ENCODE measurements around the gene RPL32.

RPL32 gene

GRCh38 chr3:12832350-12833221, 8.8 kb downstream of the RPL32 start:
- DNase-seq (ENCODE audit: low spot score): no peak

DNA sequence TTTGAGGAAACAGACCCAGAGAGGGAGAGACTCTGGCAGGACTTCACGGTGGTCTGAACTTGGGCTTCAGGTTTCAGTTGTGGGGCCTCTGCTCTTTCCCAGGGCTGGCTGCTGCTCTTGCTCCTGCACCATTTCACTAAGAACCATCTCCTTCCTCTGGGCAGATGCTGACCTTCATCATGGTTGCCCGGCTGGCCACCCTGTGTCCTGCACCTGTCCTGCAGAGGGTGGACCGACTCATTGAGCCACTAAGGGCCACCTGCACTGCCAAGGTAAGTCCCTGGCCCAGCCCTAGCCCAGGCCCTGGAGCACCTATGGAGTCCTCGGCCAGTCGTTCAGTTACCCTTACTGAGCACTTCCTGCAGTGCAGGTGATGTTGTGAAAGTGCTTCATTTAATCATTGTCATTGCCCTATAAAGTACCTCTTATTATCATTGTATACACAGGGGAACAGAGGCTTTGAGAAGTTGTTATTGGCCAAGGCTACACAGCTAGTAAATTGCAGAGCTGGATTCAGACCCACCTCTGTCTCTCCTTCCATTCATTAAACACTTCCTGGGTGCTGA, 10.0 kb downstream of the RPL32 start:
- DNase-seq (ENCODE audit: low spot score): no peak

DNA sequence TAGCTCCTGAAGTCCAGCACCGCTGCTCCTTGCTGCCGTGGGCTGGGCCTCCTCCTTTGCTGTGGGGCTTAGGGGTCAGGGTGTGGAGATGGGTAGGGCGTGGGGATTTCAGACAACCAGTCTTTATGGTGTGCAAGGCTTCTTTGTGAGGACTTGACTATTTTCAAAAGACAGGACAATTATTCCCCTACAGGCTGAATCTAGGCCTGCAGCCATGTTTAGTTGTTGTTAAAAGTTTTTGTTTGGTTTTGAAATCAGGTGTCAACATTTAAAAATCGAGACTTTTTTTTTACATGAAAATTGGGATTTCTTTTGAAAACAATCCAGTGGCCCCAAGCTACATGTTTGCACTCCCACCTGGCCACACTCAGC, 10.6 kb downstream of the RPL32 start:
- no peak for DNase-seq (ENCODE audit: low spot score)

GRCh38 chr3:12829886-12830784, 11.2 kb downstream of the RPL32 start:
- no peak for DNase-seq (ENCODE audit: low spot score)

DNA sequence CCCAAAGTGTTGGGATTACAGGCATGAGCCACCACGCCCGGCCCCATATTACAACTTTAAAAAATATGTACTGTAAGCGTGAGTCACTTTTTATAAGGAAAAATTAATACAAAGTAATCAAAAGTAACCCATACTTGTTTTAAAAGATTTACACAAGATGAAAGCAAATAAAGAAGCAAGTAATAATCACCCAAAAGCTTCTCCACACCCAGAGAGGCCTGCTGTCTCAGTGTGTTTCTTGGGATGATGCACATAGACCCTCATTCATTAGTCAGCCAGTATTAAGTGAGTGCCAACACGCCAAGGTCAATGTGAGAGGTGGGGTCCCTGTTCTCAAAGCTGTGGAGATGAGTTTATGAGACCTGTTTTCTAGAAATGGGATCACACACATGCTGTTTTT, 12.0 kb downstream of the RPL32 start:
- DNase-seq (ENCODE audit: low spot score): no peak

DNA sequence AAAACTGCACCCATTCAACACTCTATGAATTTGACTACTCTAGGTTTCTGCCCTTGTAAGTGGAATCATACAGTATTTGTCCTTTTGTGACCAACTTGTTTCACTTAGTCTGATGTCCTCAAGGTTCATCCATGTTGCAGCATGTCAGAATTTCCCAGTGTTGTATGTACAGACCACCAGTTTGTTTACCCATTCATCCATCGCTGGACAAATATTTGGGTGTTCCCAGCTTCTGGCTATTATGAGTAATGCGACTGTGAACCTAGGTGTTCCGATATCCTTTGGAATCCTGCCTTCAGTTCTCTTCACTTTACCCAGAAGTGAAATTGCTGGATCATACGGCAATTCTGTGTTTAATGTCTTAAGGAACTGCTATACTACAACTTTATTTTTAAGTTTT, 12.6 kb downstream of the RPL32 start:
- DNase-seq (ENCODE audit: low spot score): no peak

- DNase-seq (ENCODE audit: low spot score): no peak
These were observed 16.2 kb downstream of the RPL32 start for GRCh38 chr3:12825156-12825555.

GRCh38 chr3:12824299-12824698, 17.1 kb downstream of the RPL32 start:
- DNase-seq (ENCODE audit: low spot score): no peak

DNA sequence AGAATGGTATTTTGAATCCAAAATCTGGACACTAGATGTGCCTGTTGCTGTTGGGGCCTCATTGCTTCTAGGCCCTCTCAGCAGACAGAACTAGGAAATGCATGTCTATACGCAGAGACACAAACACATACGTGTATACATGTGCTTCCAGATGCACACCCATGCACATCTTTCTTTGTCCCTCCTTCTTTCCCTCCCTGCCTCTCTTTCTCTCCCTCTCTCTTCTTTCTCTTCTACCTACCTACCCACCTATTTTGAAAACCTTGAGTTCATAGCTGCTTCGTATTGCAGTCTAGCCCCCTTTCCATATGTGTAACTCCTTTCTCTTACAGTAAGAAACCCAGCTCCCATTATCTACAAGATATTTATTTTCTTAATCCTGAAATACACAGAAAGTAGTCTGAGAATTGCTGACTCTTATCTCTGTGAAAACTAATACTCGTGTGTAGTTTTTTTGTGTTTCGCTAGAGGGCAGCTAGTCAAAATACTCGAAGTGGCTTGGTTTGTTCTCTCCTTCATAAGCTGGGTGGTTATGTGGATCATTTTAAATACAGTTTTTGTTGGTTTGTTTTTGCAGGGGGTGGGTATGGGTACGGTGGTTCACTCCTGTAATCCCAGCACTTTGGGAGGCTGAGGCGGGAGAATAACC, 18.5 kb downstream of the RPL32 start:
- peak; percentile 48 for DNase-seq (ENCODE audit: low spot score)

- DNase-seq (ENCODE audit: low spot score): no peak
These were observed 22.6 kb downstream of the RPL32 start for GRCh38 chr3:12818773-12819172.

GRCh38 chr3:12818273-12818672, 23.1 kb downstream of the RPL32 start:
- DNase-seq (ENCODE audit: low spot score): no peak

GRCh38 chr3:12817343-12817710, 24.0 kb downstream of the RPL32 start:
- no peak for DNase-seq (ENCODE audit: low spot score)

- DNase-seq (ENCODE audit: low spot score): no peak
These were observed 24.6 kb downstream of the RPL32 start for GRCh38 chr3:12816521-12817342.

DNA sequence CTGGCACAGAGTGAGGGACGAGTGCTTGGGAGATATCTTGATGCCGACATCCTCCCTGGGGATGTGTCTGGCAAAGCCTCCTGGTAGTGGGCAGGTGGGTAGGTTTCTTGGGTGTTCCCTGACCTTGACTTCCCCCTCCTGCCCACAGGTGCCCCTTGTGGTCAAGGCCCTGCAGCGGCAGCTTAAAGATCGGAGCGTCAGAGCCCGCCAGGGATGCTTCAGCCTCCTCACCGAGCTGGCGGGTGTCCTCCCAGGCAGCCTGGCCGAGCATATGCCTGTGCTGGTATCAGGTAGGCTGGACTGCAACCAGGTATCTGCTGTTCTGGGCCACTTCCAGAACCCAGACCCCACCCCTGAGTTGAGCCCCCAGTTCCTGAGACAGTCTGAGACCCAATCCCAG, 25.6 kb downstream of the RPL32 start:
- DNase-seq (ENCODE audit: low spot score): no peak

GRCh38 chr3:12815078-12815477, 26.3 kb downstream of the RPL32 start:
- no peak for DNase-seq (ENCODE audit: low spot score)

GRCh38 chr3:12813967-12814366, 27.4 kb downstream of the RPL32 start:
- DNase-seq (ENCODE audit: low spot score): no peak

- DNase-seq (ENCODE audit: low spot score): no peak
These were observed 28.6 kb downstream of the RPL32 start for GRCh38 chr3:12812812-12813211.

GRCh38 chr3:12810961-12811360, 30.4 kb downstream of the RPL32 start:
- no peak for DNase-seq (ENCODE audit: low spot score)

DNA sequence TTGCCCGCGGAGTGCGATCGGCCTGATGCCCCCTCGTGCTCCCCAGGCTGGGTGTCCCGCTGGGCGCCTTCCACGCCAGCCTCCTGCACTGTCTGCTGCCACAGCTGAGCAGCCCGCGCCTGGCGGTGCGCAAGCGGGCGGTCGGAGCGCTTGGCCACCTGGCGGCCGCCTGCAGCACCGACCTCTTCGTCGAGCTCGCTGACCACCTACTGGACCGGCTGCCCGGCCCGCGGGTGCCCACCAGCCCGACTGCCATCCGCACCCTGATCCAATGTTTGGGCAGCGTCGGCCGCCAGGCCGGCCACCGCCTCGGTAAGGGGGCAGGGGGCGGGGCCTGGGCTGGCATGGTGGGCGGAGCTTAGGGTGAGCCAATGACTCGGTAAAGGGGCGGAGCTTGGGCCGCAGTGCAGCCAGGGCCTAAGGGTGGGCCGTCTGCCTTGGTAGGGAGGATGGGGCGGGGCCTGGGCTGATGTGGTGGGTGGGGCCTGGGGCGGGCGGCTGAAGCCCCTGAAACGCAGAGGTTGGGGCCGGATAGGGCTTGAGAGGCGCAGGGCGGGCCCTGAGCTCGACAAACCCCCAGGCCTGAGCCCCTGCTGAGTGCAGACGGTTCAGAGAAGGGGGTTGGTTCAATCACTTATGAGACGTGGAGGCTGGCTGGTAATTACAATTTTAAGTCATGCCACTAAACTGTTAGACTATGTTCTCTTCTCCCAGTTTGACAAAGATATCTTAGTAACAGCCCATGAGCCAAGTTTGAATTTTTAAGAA, 31.2 kb downstream of the RPL32 start:
- peak; percentile 99 for DNase-seq (ENCODE audit: low spot score)

GRCh38 chr3:12809435-12809834, 31.9 kb downstream of the RPL32 start:
- DNase-seq (ENCODE audit: low spot score): no peak

GRCh38 chr3:12809001-12809400, 32.4 kb downstream of the RPL32 start:
- no peak for DNase-seq (ENCODE audit: low spot score)

Data from AG08396 (cell line).